Brain microvascular endothelial cell (primary cell): ENCODE results near the gene MFAP3.
"Not testable (repeated sequence)": the region's sequence is repeated elsewhere in the genome, so short reads cannot be mapped to it uniquely, and the experiment has no call there.

ENCODE experiments used
- DNase-seq: peaks from one replicate; pipeline ENCODE4 v3.0.0-alpha.2; 2020
- H3K27ac ChIP-seq: fragments of 250-450 bp; sonication (Bioruptor Pico); 2 replicates; pipeline ENCODE4 v1.5.1; 2020; ENCODE audit warnings: mild to moderate bottlenecking, moderate library complexity
- H3K27me3 ChIP-seq: fragments of 250-450 bp; sonication (Bioruptor Pico); replicated peaks from 2 replicates; pipeline ENCODE4 v1.5.1; 2020; ENCODE audit warnings: mild to moderate bottlenecking
- H3K36me3 ChIP-seq: fragments of 250-450 bp; sonication (Bioruptor Pico); replicated peaks from 2 replicates; pipeline ENCODE4 v1.5.1; 2020; ENCODE audit warnings: mild to moderate bottlenecking
- H3K4me3 ChIP-seq: 2 replicates; pipeline ENCODE4 v1.5.1; 2011; ENCODE audit warnings: low read depth, mild to moderate bottlenecking, control low read depth, low read length, moderate library complexity
- in situ Hi-C: cut with HindIII; loops from 2 replicates; pipeline ENCODE4 v1.10.0; 2017; ENCODE audit warnings: low sequenced_read_pairs, low pct_ligation_motif_present
- TF ChIP-seq, protein P1 (sequence below): IDR thresholded peaks from 2 replicates; pipeline ENCODE4 v1.5.1; 2011; ENCODE audit warnings: low read depth, mild to moderate bottlenecking, moderate library complexity, low read length, control low read depth, inconsistent platforms; ENCODE audit errors: missing control alignments

Gene MFAP3

DNA sequence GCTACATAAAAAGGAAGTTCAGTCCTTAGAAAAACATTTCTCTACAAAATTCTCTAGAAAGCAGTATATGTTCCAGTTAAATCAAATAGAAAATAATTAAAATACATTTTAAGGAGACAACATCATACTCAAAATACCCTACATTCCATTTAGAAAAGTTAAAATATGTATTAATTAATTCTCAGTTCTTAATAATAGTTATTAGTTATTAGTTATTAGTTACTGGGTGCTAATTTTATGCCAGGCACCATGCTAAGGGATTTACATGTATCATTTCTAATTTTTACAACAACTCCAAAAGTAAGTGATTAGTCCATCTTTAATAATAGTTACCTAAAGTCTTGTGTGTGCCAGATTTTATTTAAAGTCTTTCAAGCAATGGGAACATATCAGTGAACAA is 38.1 kb upstream of the MFAP3 start:
- Histone ChIP-seq H3K4me3 (no peak overlapping the region), H3K27ac (no peak overlapping the region), H3K36me3 (no peaks in the 10 kb centered on the region), H3K27me3 (no peaks in the 10 kb centered on the region)
- no peak for DNase-seq
- in situ Hi-C loops: no loop called here
- TF ChIP-seq, protein P1, sequence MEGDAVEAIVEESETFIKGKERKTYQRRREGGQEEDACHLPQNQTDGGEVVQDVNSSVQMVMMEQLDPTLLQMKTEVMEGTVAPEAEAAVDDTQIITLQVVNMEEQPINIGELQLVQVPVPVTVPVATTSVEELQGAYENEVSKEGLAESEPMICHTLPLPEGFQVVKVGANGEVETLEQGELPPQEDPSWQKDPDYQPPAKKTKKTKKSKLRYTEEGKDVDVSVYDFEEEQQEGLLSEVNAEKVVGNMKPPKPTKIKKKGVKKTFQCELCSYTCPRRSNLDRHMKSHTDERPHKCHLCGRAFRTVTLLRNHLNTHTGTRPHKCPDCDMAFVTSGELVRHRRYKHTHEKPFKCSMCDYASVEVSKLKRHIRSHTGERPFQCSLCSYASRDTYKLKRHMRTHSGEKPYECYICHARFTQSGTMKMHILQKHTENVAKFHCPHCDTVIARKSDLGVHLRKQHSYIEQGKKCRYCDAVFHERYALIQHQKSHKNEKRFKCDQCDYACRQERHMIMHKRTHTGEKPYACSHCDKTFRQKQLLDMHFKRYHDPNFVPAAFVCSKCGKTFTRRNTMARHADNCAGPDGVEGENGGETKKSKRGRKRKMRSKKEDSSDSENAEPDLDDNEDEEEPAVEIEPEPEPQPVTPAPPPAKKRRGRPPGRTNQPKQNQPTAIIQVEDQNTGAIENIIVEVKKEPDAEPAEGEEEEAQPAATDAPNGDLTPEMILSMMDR: no peak

DNA sequence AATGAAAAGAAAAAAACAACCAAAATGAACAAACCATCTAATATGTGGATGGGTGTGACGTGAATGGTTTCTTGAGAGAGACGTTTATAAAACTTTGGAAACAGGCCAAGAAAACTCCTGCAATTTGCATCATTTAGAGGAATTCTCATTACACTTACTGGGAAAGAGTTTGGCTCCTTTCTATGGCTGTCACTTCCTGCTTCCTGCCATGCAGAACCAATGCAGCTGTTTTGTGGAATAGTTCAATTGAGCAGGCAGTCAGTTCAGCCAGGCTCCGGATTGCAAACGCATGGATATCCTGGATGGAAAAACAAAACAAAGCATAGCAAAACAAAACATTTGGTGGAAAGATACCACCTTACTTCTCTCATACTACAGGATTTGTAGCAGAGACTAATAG is 36.7 kb upstream of the MFAP3 start:
- no peak overlapping the region for H3K27ac ChIP-seq
- in situ Hi-C loops: no loop called here
- TF ChIP-seq, protein P1: no peak
- H3K27me3 ChIP-seq: no peaks in the 10 kb centered on the region
- no peak overlapping the region for H3K4me3 ChIP-seq
- no peaks in the 10 kb centered on the region for H3K36me3 ChIP-seq
- DNase-seq: no peak

DNA sequence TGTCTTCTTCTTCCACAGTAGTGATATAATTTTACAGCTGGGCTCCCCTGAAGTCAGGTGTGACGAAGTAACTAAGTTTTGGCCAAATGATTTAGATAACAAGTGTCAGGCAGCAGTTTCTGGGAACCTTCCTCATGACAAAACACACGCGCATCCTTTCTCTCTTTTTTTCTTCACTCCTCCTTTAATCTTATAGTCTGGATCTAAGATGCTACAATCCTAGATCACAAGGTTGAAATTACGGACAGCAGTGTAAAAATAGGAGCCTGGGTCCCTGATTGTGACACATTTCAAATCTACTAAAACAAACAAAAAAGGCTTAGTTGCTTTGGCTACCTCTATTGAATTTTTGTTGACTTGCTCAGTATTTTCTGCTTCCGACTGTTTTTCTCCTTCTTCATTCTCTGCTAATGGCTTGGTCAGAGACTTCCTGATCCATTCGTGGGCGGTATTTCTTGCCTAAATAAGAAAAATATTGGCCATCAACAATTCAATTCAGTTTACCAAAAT is 36.2 kb upstream of the MFAP3 start:
- H3K4me3 ChIP-seq: no peak overlapping the region
- no peak for DNase-seq
- H3K27ac ChIP-seq: no peak overlapping the region
- TF ChIP-seq, protein P1: no peak
- in situ Hi-C loops: no loop called here
- no peaks in the 10 kb centered on the region for H3K27me3 ChIP-seq
- H3K36me3 ChIP-seq: no peaks in the 10 kb centered on the region

DNA sequence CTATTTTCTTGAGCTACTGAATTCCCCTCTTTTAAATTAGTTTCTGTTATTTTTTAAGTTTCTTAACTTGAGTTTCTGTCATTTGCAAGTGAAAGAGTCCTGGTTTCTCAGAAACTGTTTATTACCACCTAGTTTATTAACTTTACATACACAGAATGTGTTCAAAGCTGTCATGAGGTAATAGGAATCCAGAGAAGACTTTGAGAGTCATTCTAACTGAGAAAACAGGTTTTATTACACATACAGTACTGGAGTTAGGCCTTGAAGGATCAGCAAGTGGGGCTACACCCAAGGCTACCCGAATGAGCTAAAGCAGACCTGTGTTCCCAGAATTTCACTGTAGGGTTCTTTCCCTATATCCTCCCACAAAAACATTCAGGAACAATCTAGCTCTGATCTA is 33.1 kb upstream of the MFAP3 start:
- Histone ChIP-seq H3K27me3 (no peaks in the 10 kb centered on the region), H3K4me3 (no peak overlapping the region), H3K36me3 (no peaks in the 10 kb centered on the region), H3K27ac (no peak overlapping the region)
- in situ Hi-C loops: no loop called here
- TF ChIP-seq, protein P1: no peak
- no peak for DNase-seq

DNA sequence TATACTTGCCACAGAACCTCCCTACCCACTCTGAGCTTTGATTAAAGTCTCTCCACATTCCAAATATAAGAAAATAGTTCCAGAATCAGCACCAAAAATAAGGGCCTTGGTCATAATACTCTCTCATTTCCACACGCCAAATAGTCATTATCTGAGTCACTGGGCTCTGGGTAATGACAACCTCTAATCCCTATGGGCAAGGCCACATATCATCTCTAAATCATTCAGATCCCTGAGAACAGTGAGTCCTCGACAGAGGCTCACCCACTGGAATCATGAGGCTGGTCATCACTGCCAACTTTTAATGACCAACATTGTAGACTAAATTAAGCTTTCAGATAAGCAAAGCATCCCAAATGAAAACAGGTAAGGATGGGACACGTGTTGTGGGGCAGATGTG is 28.1 kb upstream of the MFAP3 start:
- no peaks in the 10 kb centered on the region for H3K27me3 ChIP-seq
- H3K4me3 ChIP-seq: no peak overlapping the region
- DNase-seq: no peak
- H3K27ac ChIP-seq: no peak overlapping the region
- TF ChIP-seq, protein P1: no peak
- in situ Hi-C loops: no loop called here
- no peaks in the 10 kb centered on the region for H3K36me3 ChIP-seq

DNA sequence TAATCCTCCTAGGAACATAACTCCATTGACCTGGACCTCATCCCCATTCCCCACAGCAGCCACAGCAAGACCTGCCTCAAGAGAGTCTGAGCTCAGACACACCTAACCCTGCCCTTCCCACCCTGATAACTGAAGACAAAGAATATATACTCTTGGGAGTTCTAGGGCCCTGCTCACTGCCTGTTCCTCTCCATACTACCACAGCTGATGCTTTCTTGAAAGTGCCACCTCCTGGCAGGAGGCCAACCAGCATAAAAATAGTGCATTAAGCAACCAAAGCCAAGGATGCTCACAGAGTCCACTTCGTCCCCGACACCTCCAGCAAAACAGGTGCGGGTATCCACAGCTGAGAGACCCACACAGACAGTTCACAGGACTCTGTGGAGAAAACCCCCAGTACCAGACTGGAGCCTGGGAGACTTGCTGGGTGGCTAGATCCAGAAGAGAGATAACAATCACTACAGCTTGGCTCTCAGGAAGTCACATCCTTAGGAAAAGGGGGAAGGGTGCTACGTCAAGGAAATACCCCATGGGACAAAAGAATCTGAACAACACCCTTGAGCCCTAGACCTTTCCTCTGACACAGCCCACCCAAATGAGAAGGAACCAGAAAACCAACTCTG is 23.6 kb upstream of the MFAP3 start:
- DNase-seq: no peak
- TF ChIP-seq, protein P1: no peak
- no peak overlapping the region for H3K27ac ChIP-seq
- in situ Hi-C loops: no loop called here
- H3K4me3 ChIP-seq: no peak overlapping the region
- H3K36me3 ChIP-seq: no peaks in the 10 kb centered on the region
- H3K27me3 ChIP-seq: no peaks in the 10 kb centered on the region

DNA sequence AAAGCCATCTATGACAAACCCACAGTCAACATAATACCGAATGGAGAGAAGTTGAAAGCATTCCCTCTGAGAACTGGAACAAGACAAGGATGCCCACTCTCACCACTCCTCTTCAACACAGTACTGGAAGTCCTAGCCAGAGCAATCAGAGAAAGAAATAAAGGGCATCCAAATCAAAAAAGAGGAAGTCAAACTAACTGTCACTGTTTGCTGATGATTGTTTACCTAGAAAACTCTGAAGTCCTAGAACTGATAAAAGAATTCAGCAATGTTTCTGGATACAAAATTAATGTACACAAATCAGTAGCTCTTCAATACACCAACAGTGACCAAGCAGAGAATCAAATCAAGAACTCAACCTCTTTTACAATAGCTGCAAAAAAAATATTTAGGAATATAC is 19.8 kb upstream of the MFAP3 start:
- H3K27me3 ChIP-seq, H3K27ac ChIP-seq, in situ Hi-C loops, H3K4me3 ChIP-seq, DNase-seq, H3K36me3 ChIP-seq: not testable (repeated sequence)
